CD14-positive monocyte (primary cell): Measurements from ENCODE around the gene RIMOC1. TPM values are rescaled to one million over a fixed set of nuclear protein-coding genes. Genes with fewer than 3 reads are reported as not detected.
A peak's percentile ranks its signal among the peaks of the same experiment; 100 is the strongest.

ENCODE experiments used
- DNase-seq, 3 donors: peaks; one replicate each; pipeline ENCODE4 v3.0.0-alpha.2; 2011 to 2022
- H2AFZ ChIP-seq: 2 replicates; pipeline ENCODE4 v1.6.0; 2012; ENCODE audit warnings: mild to moderate bottlenecking, low read depth, low read length, inconsistent platforms; ENCODE audit not compliant: insufficient read depth, poor library complexity, severe bottlenecking
- H3K27ac ChIP-seq, 2 donors: 1 replicate in 1 of 2; 2 replicates in 1 of 2; pipeline ENCODE4 v1.5.1; 2012 to 2013; ENCODE audit warnings: low read length in 2 of 2, control low read depth in 1 of 2, inconsistent platforms in 1 of 2, low read depth in 1 of 2, mild to moderate bottlenecking in 1 of 2
- H3K27me3 ChIP-seq, 2 donors: one replicate each; pipeline versions ENCODE4 v1.6.0 to v1.6.1; 2011 to 2013; ENCODE audit warnings: low read length in 2 of 2; ENCODE audit not compliant: control insufficient read depth in 2 of 2, insufficient read depth in 2 of 2
- H3K36me3 ChIP-seq, 2 donors: replicated peaks in 1 of 2; 1 replicate in 1 of 2; 2 replicates in 1 of 2; pipeline versions ENCODE4 v1.5.1 to v1.6.1; 2012 to 2013; ENCODE audit warnings: low read length in 2 of 2, control low read depth in 1 of 2, inconsistent platforms in 1 of 2, mild to moderate bottlenecking in 1 of 2; ENCODE audit not compliant: insufficient read depth in 2 of 2, control insufficient read depth in 1 of 2
- H3K4me1 ChIP-seq, 2 donors: 1 replicate in 1 of 2; 2 replicates in 1 of 2; pipeline versions ENCODE4 v1.5.1 to v1.6.1; 2012 to 2013; ENCODE audit warnings: low read length in 2 of 2, control low read depth in 1 of 2, inconsistent platforms in 1 of 2, mild to moderate bottlenecking in 1 of 2, moderate library complexity in 1 of 2; ENCODE audit not compliant: insufficient read depth in 2 of 2, control insufficient read depth in 1 of 2
- H3K4me2 ChIP-seq: replicated peaks from 2 replicates; pipeline ENCODE3; 2012; ENCODE audit warnings: low read length, moderate library complexity, mild to moderate bottlenecking; ENCODE audit not compliant: poor library complexity, severe bottlenecking; ENCODE audit errors: extremely low read depth
- H3K4me3 ChIP-seq, 3 experiments: fragments of 200-600 bp in 1 of 3; sonication (generic) in 1 of 3; replicated peaks in 1 of 3; 1 replicate in 2 of 3; 2 replicates in 1 of 3; pipeline ENCODE4 v1.5.1; 2011 to 2013; ENCODE audit warnings: low read length in 3 of 3, mild to moderate bottlenecking in 3 of 3, control low read depth in 2 of 3, low read depth in 2 of 3, inconsistent platforms in 1 of 3, moderate library complexity in 1 of 3
- H3K79me2 ChIP-seq: 2 replicates; pipeline ENCODE4 v1.6.0; 2012; ENCODE audit warnings: mild to moderate bottlenecking, control low read depth, inconsistent platforms, low read length, moderate library complexity; ENCODE audit not compliant: insufficient read depth
- H3K9ac ChIP-seq: 2 replicates; pipeline ENCODE4 v1.6.0; 2017; ENCODE audit warnings: low read length, mild to moderate bottlenecking; ENCODE audit not compliant: insufficient read depth, poor library complexity, severe bottlenecking
- H3K9me3 ChIP-seq, 2 donors: replicated peaks in 1 of 2; 1 replicate in 1 of 2; 2 replicates in 1 of 2; pipeline versions ENCODE4 v1.5.1 to v1.6.1; 2012 to 2013; ENCODE audit warnings: low read length in 2 of 2, control low read depth in 1 of 2; ENCODE audit not compliant: control insufficient read depth in 1 of 2, insufficient read depth in 1 of 2
- H4K20me1 ChIP-seq: 2 replicates; pipeline ENCODE4 v1.6.0; 2012; ENCODE audit warnings: mild to moderate bottlenecking, low read length, control low read depth, moderate library complexity; ENCODE audit not compliant: insufficient read depth
- H3K27ac Mint-ChIP-seq, 7 donors: one replicate each; pipeline ENCODE4 v1.8.0; 2020; ENCODE audit warnings: mild to moderate bottlenecking in 7 of 7, mixed read lengths in 7 of 7, moderate library complexity in 6 of 7, inconsistent platforms in 2 of 7
- H3K27me3 Mint-ChIP-seq, 3 donors: one replicate each; pipeline ENCODE4 v1.8.0; 2021 to 2022; ENCODE audit warnings: low read depth in 3 of 3, mild to moderate bottlenecking in 3 of 3, mixed read lengths in 3 of 3, moderate library complexity in 3 of 3, inconsistent platforms in 1 of 3
- H3K36me3 Mint-ChIP-seq, 2 donors: one replicate each; pipeline ENCODE4 v1.8.0; 2020; ENCODE audit warnings: mixed read lengths in 2 of 2, inconsistent platforms in 1 of 2, mild to moderate bottlenecking in 1 of 2
- H3K4me1 Mint-ChIP-seq: one replicate; pipeline ENCODE4 v1.8.0; 2020; ENCODE audit warnings: mild to moderate bottlenecking, mixed read lengths
- H3K4me3 Mint-ChIP-seq, 2 donors: one replicate each; pipeline ENCODE4 v1.8.0; 2020; ENCODE audit warnings: mild to moderate bottlenecking in 2 of 2, mixed read lengths in 2 of 2, moderate library complexity in 1 of 2
- H3K9me3 Mint-ChIP-seq, 7 donors: one replicate each; pipeline ENCODE4 v1.8.0; 2020 to 2022; ENCODE audit warnings: mixed read lengths in 7 of 7, mild to moderate bottlenecking in 6 of 7, moderate library complexity in 6 of 7, inconsistent platforms in 2 of 7
- CTCF ChIP-seq: fragments of 200-600 bp; IDR thresholded peaks from one replicate; pipeline ENCODE4 v1.8.0; 2022; ENCODE audit warnings: antibody characterized with exemption, mild to moderate bottlenecking
- WGBS: methylation state at CpG from one replicate; pipeline ENCODE4 v1.1.5; 2013; ENCODE audit warnings: missing lambda C conversion rate; ENCODE audit not compliant: insufficient coverage; 5-methylcytosine and 5-hydroxymethylcytosine counted together
- intact Hi-C, 2 donors: fragments of 100-400 bp; cut with micrococcal nuclease; formaldehyde crosslinking; loops; one replicate each; pipeline versions ENCODE4 v1.15.0 to v1.15.1; 2023
- polyA plus RNA-seq, 3 donors: library from polyadenylated mRNA; depleted of rRNA in 1 of 3; unstranded in 2 of 3; stranded (reverse) in 1 of 3; fragments of 300-500 nt in 2 of 3; fragments of >200 nt in 1 of 3; fragmentation: Illumina TruSeq in 2 of 3; gene quantifications; 1 replicate in 2 of 3; 2 replicates in 1 of 3; pipeline ENCODE4 v1.2.3, GENCODE V29; 2012 to 2021

Gene RIMOC1
- polyA plus RNA-seq, 3 donors, result 4.6 to 15.3 (median 11.2) TPM

DNA sequence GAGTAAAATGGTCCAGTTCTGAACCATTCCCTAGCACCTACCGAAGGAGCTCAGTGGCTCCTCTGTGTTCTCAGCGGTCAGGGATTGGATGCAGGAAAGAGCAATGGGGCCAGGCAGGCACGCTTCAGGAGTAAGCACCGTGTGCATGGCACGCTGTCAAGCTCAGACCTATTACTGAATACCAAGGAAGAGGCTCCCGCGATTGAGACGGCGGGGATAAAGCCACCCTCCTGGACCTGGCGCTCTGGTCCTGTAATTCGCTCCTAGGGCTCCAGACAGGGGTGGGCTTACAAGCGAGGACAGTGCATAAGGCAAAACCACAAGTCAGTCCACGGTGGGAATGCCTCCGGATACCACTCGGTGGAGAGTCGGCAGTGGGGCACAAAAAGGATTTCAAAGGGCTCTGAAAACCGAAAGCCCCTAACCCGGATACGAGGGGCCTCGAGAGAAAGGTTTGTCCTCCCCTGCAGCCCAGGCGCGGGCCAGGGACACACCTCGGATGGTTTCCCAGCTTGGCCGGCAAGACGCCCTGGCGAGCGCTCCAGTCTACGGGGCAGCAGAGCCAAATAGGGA lies 34.9 kb upstream of the RIMOC1 start:
- H3K4me1 ChIP-seq, result peaks cover 17 to 20% of the 10 kb centered on the region in 2 donors
- intact Hi-C loops, result no loop called here
- 24% methylated on average over 28 of the region's 28 CpGs for WGBS

More for the DNA sequence above, 34.9 kb upstream of the RIMOC1 start:
- H3K9me3 ChIP-seq, result no peaks in the 10 kb centered on the region
- peak overlapping the region; percentile 95 for H2AFZ ChIP-seq
- Mint-ChIP-seq H3K4me3 (peak overlapping the region; percentile 96 to 97), H3K36me3 (peaks cover 0 to 3% of the 10 kb centered on the region in 2 donors), H3K27me3 (peaks cover 5 to 17% (median 10%) of the 10 kb centered on the region in 3 donors), H3K4me1 (peaks cover 23% of the 10 kb centered on the region), H3K27ac (peak overlapping the region in 1 of 7 donors; percentile 76), H3K9me3 (peaks cover 0 to 1% (median 0%) of the 10 kb centered on the region in 7 donors)
- H3K27ac ChIP-seq, result no peak overlapping the region
- no peak for TF ChIP-seq CTCF
- H3K4me2 ChIP-seq, result peak overlapping the region; percentile 90
- H3K79me2 ChIP-seq, result peaks cover 16% of the 10 kb centered on the region
- DNase-seq, result no peak
- peaks cover 0 to 9% of the 10 kb centered on the region in 2 donors for H3K27me3 ChIP-seq
- peak overlapping the region; percentile 49 to 83 (median 65) for H3K4me3 ChIP-seq
- H3K36me3 ChIP-seq, result no peaks in the 10 kb centered on the region
- no peaks in the 10 kb centered on the region for H4K20me1 ChIP-seq
- peak overlapping the region; percentile 64 for H3K9ac ChIP-seq
